ENCODE data around the gene C19orf38. TPM values are rescaled to one million over a fixed set of nuclear protein-coding genes. Genes with fewer than 3 reads are reported as not detected.
A peak's percentile ranks its signal among the peaks of the same experiment; 100 is the strongest.
"Not testable (repeated sequence)": the region's sequence is repeated elsewhere in the genome, so short reads cannot be mapped to it uniquely, and the experiment has no call there.

The C19orf38 gene
- total and polyA plus RNA-seq, 2 donors (not counting 3 experiments of a cell fraction or from before 2014, with no cell fraction given): not detected

DNA sequence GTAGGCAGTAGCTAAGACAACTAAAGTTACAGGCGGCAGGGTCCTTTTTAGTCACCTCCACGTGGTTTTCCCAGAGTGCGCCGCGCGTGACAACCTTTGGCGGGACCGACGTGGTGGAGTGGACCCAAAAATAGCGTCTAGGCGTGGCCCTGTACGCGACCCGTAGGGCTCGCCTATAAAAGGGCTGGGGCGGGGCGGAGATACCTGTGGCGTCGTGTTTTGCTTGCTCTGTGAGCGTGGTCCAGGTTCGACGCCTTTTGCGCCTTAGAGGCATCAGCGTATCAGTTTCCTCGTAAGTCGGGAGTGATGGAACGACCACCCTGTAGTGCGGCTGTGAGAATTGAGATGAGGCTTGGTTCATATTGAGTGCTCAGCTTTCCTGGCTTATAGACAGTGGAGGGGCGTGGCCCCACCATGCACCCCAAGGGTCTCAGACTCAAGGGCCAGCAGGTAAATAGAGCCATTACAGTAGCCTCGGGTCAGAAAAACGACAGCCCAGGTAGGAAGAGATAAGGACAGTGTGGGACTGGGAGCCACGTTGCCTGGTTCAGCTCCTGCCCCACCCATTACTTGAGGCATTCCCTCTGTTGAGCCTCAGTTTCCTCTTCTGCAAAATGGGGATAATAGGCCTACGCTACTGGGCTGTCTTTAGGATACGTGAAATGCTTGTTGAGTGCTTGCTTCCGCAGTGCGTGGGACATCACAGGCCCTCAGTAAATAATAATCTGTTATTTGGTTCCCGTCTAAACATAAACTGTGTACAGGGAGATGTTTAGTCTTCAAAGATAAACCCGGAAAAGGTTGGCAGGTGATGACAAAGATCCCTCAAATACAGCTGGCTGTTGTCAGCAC is 11.5 kb upstream of the C19orf38 start:
- Histone ChIP-seq H2AFZ (ENCODE audit: low read depth, low read length) (peak overlapping the region; percentile 55), H4K20me1 (replicated peaks; ENCODE audit: control insufficient read depth, extremely low read depth, insufficient read depth, low read length) (no peaks in the 10 kb centered on the region), H3K79me2 (ENCODE audit: control insufficient read depth, insufficient read depth, low read length) (no peaks in the 10 kb centered on the region), H3K27ac (ENCODE audit: insufficient read depth, low read depth, low read length) (peak overlapping the region; percentile 97), H3K4me2 (ENCODE audit: insufficient read depth, low read length) (peak overlapping the region; percentile 65), H3K27me3 (ENCODE audit: control insufficient read depth in 2 of 2, insufficient read depth in 2 of 2, low read length in 2 of 2) (no peaks in the 10 kb centered on the region), H3K4me3 (replicated peaks in 1 of 3; ENCODE audit: insufficient read depth in 1 of 3, low read depth in 1 of 3, low read length in 3 of 3) (peak overlapping the region in 2 of 3 experiments; percentile 48 to 71), H3K9me3 (replicated peaks; ENCODE audit: control insufficient read depth, insufficient read depth, low read length) (no peaks in the 10 kb centered on the region), H3K36me3 (ENCODE audit: control insufficient read depth in 2 of 2, extremely low read depth in 1 of 2, insufficient read depth in 2 of 2, low read length in 2 of 2) (peaks cover 0 to 14% of the 10 kb centered on the region in 2 experiments), H3K4me1 (ENCODE audit: control insufficient read depth, extremely low read depth, insufficient read depth, low read length) (peaks cover 9% of the 10 kb centered on the region), H3K9ac (replicated peaks; ENCODE audit: extremely low read depth, insufficient read depth, low read length) (peak overlapping the region; percentile 96), H3K9me1 (replicated peaks; ENCODE audit: control insufficient read depth, extremely low read depth, insufficient read depth, low read length) (no peaks in the 10 kb centered on the region)
- TF ChIP-seq MYC (IDR thresholded peaks at IDR 0.05; ENCODE audit: low read depth, low read length) (no peak), JUN (IDR thresholded peaks at IDR 0.05; ENCODE audit: borderline replicate concordance, insufficient read depth, insufficient read length, low read depth) (no peak), FOS (IDR thresholded peaks at IDR 0.05; ENCODE audit: borderline replicate concordance, insufficient read depth, low read length) (no peak), POLR2A (IDR thresholded peaks at IDR 0.05; ENCODE audit: low read depth, low read length) (no peak), GATA2 (IDR thresholded peaks at IDR 0.05; ENCODE audit: insufficient read depth, insufficient read length, low read depth, low read length) (no peak), EZH2 (IDR thresholded peaks at IDR 0.05; ENCODE audit: borderline replicate concordance, low read depth, low read length, severe bottlenecking) (no peak), POLR2AphosphoS5 (IDR thresholded peaks at IDR 0.05; ENCODE audit: insufficient read depth, low read depth, low read length) (no peak)
- TF ChIP-seq, protein P1, sequence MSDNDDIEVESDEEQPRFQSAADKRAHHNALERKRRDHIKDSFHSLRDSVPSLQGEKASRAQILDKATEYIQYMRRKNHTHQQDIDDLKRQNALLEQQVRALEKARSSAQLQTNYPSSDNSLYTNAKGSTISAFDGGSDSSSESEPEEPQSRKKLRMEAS (IDR thresholded peaks at IDR 0.05; ENCODE audit: insufficient read depth, insufficient read length): peak; percentile 97
- dilution Hi-C loops (cut with MboI; ENCODE audit: extremely low pct_ligation_motif_present, low sequenced_read_pairs): no loop called here
- intact Hi-C loops (cut with micrococcal nuclease): loop anchor here (1.0 to 2.0 kb wide), 3 partner anchors 35 to 119 kb away; partner anchors contain the start of gene CARM1
- FAIRE-seq: peak; percentile 31
- BruUV-seq (replicated peaks): no TSS peak
- DNase-seq (ENCODE audit: low read depth, low spot score): no peak
- CTCF ChIA-PET: interaction anchor here (0.8 to 3.6 kb wide), 11 partner anchors 13 to 296 kb away, joined by 3 to 41 read pairs (median 10); partner anchors contain the start of genes CARM1, DNM2 and QTRT1
- POLR2A ChIA-PET: no interaction called here

DNA sequence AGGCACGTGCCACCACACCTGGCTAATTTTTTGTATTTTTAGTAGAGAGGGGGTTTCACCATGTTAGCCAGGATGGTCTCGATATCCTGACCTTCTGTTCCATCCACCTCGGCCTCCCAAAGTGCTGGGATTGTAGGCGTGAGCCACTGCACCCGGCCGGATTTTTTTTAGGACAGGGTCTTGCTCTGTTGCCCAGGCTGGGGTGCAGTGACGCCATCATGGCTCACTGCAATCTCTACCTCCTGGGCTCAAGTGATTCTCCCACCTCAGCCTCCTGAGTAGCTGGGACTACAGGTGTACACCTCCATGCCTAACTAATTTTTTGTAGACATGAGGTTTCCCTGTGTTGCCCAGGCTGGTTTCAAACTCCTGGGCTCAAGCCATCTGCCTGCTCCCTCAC is 10.6 kb upstream of the C19orf38 start:
- intact Hi-C loops (cut with micrococcal nuclease): loop anchor here (2.0 kb wide), 1 partner anchor 57 kb away; no protein-coding TSS in a partner anchor
- H2AFZ ChIP-seq (ENCODE audit: low read depth, low read length); DNase-seq (ENCODE audit: low read depth, low spot score); H3K27ac ChIP-seq (ENCODE audit: insufficient read depth, low read depth, low read length); H3K79me2 ChIP-seq (ENCODE audit: control insufficient read depth, insufficient read depth, low read length); H3K9ac ChIP-seq (replicated peaks; ENCODE audit: extremely low read depth, insufficient read depth, low read length); H4K20me1 ChIP-seq (replicated peaks; ENCODE audit: control insufficient read depth, extremely low read depth, insufficient read depth, low read length); FAIRE-seq; H3K4me2 ChIP-seq (ENCODE audit: insufficient read depth, low read length); H3K9me1 ChIP-seq (replicated peaks; ENCODE audit: control insufficient read depth, extremely low read depth, insufficient read depth, low read length); BruUV-seq (replicated peaks); H3K27me3 ChIP-seq (ENCODE audit: control insufficient read depth in 2 of 2, insufficient read depth in 2 of 2, low read length in 2 of 2); H3K4me1 ChIP-seq (ENCODE audit: control insufficient read depth, extremely low read depth, insufficient read depth, low read length); H3K9me3 ChIP-seq (replicated peaks; ENCODE audit: control insufficient read depth, insufficient read depth, low read length); H3K36me3 ChIP-seq (ENCODE audit: control insufficient read depth in 2 of 2, extremely low read depth in 1 of 2, insufficient read depth in 2 of 2, low read length in 2 of 2); POLR2A ChIA-PET; dilution Hi-C loops (cut with MboI; ENCODE audit: extremely low pct_ligation_motif_present, low sequenced_read_pairs); H3K4me3 ChIP-seq (replicated peaks in 1 of 3; ENCODE audit: insufficient read depth in 1 of 3, low read depth in 1 of 3, low read length in 3 of 3): not testable (repeated sequence)
- CTCF ChIA-PET: interaction anchor here (2.4 to 3.6 kb wide), 5 partner anchors 16 to 119 kb away, joined by 10 to 41 read pairs (median 30); partner anchors contain the start of gene DNM2

Measured in endothelial cell of umbilical vein (primary cell).